GM18526 (cell line): ENCODE results near the gene HSPB8.

Source experiments
- POLR2A ChIP-seq: IDR thresholded peaks from 3 replicates; pipeline ENCODE4 v1.6.1; 2011; ENCODE audit not compliant: insufficient read length; ENCODE audit errors: extremely low read depth

HSPB8 gene

GRCh38 chr12:119178544-119179334, at the start of gene HSPB8:
HSPB8 (plus strand) TSS chr12:119178931; CDS start chr12:119179313, 382 bp downstream.
- no peak for TF ChIP-seq POLR2A

DNA sequence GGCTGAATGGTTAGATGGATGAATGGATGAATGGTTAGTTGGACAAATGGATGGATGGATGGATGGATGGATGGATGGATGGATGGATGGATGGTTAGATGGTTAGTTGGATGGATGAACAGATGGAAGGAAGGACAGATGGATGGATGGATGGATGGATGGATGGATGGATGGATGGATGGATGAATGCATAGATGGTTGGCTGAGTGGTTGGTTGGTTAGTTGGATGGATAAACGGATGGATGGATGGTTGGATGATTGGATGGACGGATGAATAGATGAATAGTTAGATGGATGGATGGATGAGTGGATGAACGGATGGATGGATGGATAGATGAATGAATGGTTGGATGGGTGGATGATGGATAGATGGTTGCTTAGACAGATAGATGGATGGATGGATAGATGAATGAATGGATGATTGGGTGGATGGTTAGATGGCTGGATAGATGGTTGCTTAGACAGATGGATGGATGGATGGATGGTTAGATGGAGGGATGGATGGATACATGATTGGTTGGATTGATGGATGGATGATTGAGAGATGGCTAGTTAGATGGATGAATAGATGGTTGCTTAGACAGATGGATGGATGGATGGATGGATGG, 48.8 kb upstream of the HSPB8 start:
- no peak for TF ChIP-seq POLR2A

DNA sequence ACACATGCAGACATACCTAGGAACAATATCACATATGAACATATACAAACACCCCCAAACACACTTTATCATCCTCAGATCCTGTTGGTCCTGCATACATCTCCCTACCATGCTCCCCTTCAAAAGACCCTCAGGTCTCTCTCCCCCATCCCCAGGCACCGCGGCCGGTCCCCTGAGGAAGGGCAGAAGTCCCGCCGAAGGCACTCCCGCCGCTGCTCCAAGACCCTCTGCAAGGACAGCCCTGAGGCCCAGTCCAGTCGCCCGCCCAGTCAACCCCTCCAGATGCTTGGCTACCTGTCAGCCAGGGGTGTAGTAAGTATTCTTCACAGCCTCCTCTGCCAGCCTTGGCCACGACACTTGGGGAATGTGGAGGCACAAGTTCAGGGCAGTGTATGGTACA, 48.2 kb upstream of the HSPB8 start:
- TF ChIP-seq POLR2A: no peak

- no peak for TF ChIP-seq POLR2A
Measured at GRCh38 chr12:119134284-119135072, 44.3 kb upstream of the HSPB8 start.

GRCh38 chr12:119136811-119137410, 41.8 kb upstream of the HSPB8 start:
- TF ChIP-seq POLR2A: no peak

- no peak for TF ChIP-seq POLR2A
Measured at GRCh38 chr12:119139448-119139847, 39.3 kb upstream of the HSPB8 start.

DNA sequence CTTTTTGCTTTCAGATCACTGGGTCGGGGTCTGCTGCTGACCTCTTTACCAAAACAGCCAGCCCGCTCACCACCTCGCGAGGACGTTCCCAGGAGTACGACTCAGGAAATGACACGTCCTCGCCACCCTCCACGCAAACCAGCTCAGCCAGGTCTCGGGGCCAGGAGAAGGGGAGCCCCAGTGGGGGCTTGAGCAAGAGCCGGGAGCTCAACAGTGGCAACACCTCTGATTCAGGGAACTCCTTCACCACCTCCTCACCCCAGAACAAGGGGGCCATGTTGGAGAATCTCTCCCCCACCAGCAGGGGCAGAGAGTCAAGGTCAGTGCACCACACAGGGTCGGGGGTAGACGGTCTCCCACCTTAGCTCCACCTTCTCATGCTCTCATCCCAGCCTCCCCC, 33.4 kb upstream of the HSPB8 start:
- TF ChIP-seq POLR2A: no peak

GRCh38 chr12:119147847-119148448, 30.8 kb upstream of the HSPB8 start:
- no peak for TF ChIP-seq POLR2A

GRCh38 chr12:119149270-119149669, 29.5 kb upstream of the HSPB8 start:
- no peak for TF ChIP-seq POLR2A

- no peak for TF ChIP-seq POLR2A
Measured at GRCh38 chr12:119151445-119152026, 27.2 kb upstream of the HSPB8 start.

DNA sequence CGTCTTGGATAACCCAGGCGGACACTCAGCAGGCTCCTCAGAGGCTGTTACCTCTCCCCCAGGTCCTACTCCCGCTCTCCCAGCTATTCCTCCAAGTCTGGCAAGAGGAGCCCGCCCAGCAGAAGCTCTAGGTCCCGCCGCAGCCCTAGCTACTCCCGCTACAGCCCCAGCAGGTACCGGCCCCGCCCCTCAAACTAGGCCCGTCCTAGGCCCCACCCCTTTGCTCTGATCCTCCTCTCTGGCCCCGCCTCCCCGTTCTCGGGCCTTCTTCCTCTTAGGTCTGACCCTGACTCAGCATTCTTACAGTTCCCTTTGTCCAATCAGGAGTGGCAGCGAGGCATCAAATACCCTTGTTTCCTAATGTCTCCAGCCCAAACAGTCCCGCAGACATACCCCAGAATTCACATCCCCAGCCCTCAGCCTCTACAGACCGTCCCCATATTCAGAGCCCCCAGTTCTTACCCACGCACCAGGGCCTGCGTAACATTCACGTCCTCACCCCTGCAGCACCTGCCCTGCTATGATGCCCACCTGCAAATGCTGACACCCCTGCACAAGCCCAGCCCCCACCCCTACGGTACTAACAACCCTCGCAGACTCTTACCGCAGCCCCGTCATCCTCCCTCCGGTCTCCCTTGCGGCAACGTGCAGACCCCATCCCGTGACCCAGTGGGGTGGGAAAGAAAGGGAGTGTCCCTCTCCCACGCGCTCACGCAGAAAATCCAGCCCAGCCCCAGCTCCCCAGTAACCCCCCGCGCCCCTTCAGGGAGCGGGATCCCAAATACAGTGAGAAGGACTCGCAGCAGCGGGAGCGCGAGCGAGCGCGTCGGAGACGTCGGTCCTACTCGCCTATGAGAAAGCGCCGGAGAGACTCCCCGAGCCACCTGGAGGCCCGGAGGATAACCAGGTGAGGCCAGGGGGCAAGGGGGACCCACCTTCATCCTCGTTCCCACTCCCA, 25.0 kb upstream of the HSPB8 start:
- no peak for TF ChIP-seq POLR2A

GRCh38 chr12:119154435-119154818, 24.3 kb upstream of the HSPB8 start:
- TF ChIP-seq POLR2A: no peak

- TF ChIP-seq POLR2A: no peak
Measured at GRCh38 chr12:119156401-119157044, 22.2 kb upstream of the HSPB8 start.

DNA sequence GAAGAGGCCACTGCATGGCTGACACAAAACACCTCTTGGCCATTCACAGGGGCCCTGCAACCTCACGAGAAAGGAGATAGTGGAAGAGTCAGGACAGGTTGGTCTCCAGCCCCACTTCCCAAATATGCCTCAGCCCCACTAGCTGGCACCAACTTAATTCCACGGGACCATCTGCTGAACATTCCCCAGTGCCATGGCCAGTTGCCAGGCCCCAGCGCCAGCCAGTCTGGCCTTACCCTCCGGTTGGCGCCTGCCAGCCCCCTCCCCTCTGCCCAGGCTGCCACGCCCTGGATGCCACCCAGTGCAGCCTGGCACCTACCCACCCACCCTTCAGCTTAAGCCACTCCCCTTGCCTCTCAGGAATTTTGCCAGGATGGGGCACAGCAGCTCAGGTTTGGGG, 21.2 kb upstream of the HSPB8 start:
- TF ChIP-seq POLR2A: no peak

DNA sequence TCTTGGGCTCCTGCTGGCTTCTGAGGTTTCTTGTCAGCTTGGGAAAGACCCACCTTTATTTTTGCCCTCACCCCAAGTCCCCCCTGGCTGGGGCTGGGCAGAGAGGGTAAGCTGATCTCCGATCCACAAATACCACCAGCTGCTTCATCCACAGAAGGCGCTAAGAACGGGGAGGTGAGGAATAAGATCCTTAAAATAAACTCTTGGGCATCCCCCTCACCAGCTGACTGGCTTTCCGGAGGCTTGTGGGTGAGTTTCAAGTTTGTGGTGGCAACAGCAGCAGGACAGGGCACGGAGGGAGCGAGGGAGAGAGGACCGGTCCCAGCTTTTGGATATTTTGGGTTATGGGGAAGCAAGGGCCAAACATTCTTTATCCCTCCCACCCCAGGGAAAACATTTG, 20.8 kb upstream of the HSPB8 start:
- no peak for TF ChIP-seq POLR2A
